ENCODE data around the gene TLE1. TPM values are rescaled to one million over a fixed set of nuclear protein-coding genes. Genes with fewer than 3 reads are reported as not detected.

TLE1 gene
- total RNA-seq, 1 experiment from 2014 or later: 17.3 TPM

- ATAC-seq (no peak), DNase-seq (ENCODE audit: low read depth, low spot score) (no peak)
- Histone ChIP-seq H3K9me2 (ENCODE audit: insufficient read depth) (no peaks in the 10 kb centered on the region), H3K27ac (ENCODE audit: low read depth, low read length) (no peak overlapping the region), H3K79me2 (ENCODE audit: insufficient read depth, low read length) (no peaks in the 10 kb centered on the region), H3K36me3 (ENCODE audit: control insufficient read depth in 1 of 2, insufficient read depth in 2 of 2, low read length in 2 of 2) (no peaks in the 10 kb centered on the region), H3K9ac (ENCODE audit: low read length) (no peak overlapping the region), H2AFZ (ENCODE audit: low read depth, low read length, poor library complexity, severe bottlenecking) (no peak overlapping the region), H3K27me3 (ENCODE audit: insufficient read depth, low read length) (no peaks in the 10 kb centered on the region), H3K9me3 (ENCODE audit: control insufficient read depth in 1 of 2, insufficient read depth in 1 of 2, low read depth in 1 of 2, low read length in 2 of 2) (no peaks in the 10 kb centered on the region), H3K4me2 (ENCODE audit: low read length) (no peak overlapping the region), H3K4me1 (ENCODE audit: control insufficient read depth in 1 of 2, insufficient read depth in 2 of 2, low read length in 2 of 2) (peaks cover 0 to 5% of the 10 kb centered on the region in 2 experiments; a peak in 2 of 4 replicates), H3K4me3 (replicated peaks in 1 of 2; ENCODE audit: low read depth in 1 of 2, low read length in 2 of 2) (no peak overlapping the region), H4K20me1 (ENCODE audit: insufficient read depth) (no peaks in the 10 kb centered on the region)
- TF ChIP-seq, protein P1, sequence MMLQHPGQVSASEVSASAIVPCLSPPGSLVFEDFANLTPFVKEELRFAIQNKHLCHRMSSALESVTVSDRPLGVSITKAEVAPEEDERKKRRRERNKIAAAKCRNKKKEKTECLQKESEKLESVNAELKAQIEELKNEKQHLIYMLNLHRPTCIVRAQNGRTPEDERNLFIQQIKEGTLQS (IDR thresholded peaks at IDR 0.05): no peak
- no peak for TF ChIP-seq CBX3 (IDR thresholded peaks at IDR 0.05; ENCODE audit: low read depth)
- TF ChIP-seq FOSL1 (IDR thresholded peaks at IDR 0.05; ENCODE audit: low read depth): no peak
- no peak for TF ChIP-seq REST (IDR thresholded peaks at IDR 0.05; ENCODE audit: low read depth)
- no peak for TF ChIP-seq SIN3A (IDR thresholded peaks at IDR 0.05; ENCODE audit: low read depth)
- TF ChIP-seq POLR2AphosphoS5 (IDR thresholded peaks at IDR 0.05; ENCODE audit: low read depth, low read length): no peak
- TF ChIP-seq SP1 (IDR thresholded peaks at IDR 0.05; ENCODE audit: low read depth): no peak
- no peak for TF ChIP-seq ZFX (IDR thresholded peaks at IDR 0.05)
- BruUV-seq (replicated peaks): no TSS peak
- intact Hi-C loops (cut with micrococcal nuclease): no loop called here
- ChIA-PET CTCF (no interaction called here), RAD21 (ENCODE audit: low non-redundant PET in 1 of 2, low total read pairs in 2 of 2, uncharacterized antibody in 2 of 2, unreplicated experiment in 2 of 2) (no interaction called here), POLR2A (no interaction called here)
Observed at GRCh38 chr9:81548911-81549310, 140.4 kb downstream of the TLE1 start.

Data from HCT116 (cell line).